ENCODE measurements around the gene SPDYE3.
"Not testable (repeated sequence)": the region's sequence is repeated elsewhere in the genome, so short reads cannot be mapped to it uniquely, and the experiment has no call there.

SPDYE3 gene

GRCh38 chr7:100349757-100350156 is 42.3 kb downstream of the SPDYE3 start:
- no peak for DNase-seq (ENCODE audit: low spot score)

GRCh38 chr7:100351657-100352058 is 44.2 kb downstream of the SPDYE3 start:
- no peak for DNase-seq (ENCODE audit: low spot score)

GRCh38 chr7:100352230-100352781 is 44.8 kb downstream of the SPDYE3 start:
- DNase-seq (ENCODE audit: low spot score), result not testable (repeated sequence)

GRCh38 chr7:100352984-100353684 is 45.6 kb downstream of the SPDYE3 start:
- no peak for DNase-seq (ENCODE audit: low spot score)

GRCh38 chr7:100353685-100354330 is 46.3 kb downstream of the SPDYE3 start:
- DNase-seq (ENCODE audit: low spot score), result no peak

GRCh38 chr7:100356416-100357068 is 49.0 kb downstream of the SPDYE3 start:
- DNase-seq (ENCODE audit: low spot score), result no peak

- DNase-seq (ENCODE audit: low spot score), result no peak
These were observed 49.6 kb downstream of the SPDYE3 start for GRCh38 chr7:100357131-100357561.

GRCh38 chr7:100358027-100358856 is 50.7 kb downstream of the SPDYE3 start, which contains the start of gene PILRB:
PILRB (plus strand) TSS chr7:100358117; CDS start chr7:100358303, 186 bp downstream.
- DNase-seq (ENCODE audit: low spot score), result no peak

- DNase-seq (ENCODE audit: low spot score), result no peak
These were observed 51.3 kb downstream of the SPDYE3 start for GRCh38 chr7:100358857-100359212.

- DNase-seq (ENCODE audit: low spot score), result no peak
These were observed 52.8 kb downstream of the SPDYE3 start for GRCh38 chr7:100360135-100360854.

GRCh38 chr7:100363098-100363497 is 55.6 kb downstream of the SPDYE3 start:
- DNase-seq (ENCODE audit: low spot score), result no peak

GRCh38 chr7:100363797-100364196 is 56.3 kb downstream of the SPDYE3 start:
- not testable (repeated sequence) for DNase-seq (ENCODE audit: low spot score)

- no peak for DNase-seq (ENCODE audit: low spot score)
These were observed 57.0 kb downstream of the SPDYE3 start for GRCh38 chr7:100364480-100364879.

GRCh38 chr7:100365998-100366367 is 58.5 kb downstream of the SPDYE3 start:
- DNase-seq (ENCODE audit: low spot score), result not testable (repeated sequence)

GRCh38 chr7:100366411-100367250 is 59.1 kb downstream of the SPDYE3 start:
- no peak for DNase-seq (ENCODE audit: low spot score)

GRCh38 chr7:100367251-100367620 is 59.7 kb downstream of the SPDYE3 start:
- no peak for DNase-seq (ENCODE audit: low spot score)

GRCh38 chr7:100367676-100368613 is 60.4 kb downstream of the SPDYE3 start:
- DNase-seq (ENCODE audit: low spot score), result no peak

- no peak for DNase-seq (ENCODE audit: low spot score)
These were observed 61.6 kb downstream of the SPDYE3 start for GRCh38 chr7:100369105-100369504.

GRCh38 chr7:100370303-100370702 is 62.8 kb downstream of the SPDYE3 start:
- DNase-seq (ENCODE audit: low spot score), result no peak
